ENCODE data around the gene RNH1.

RNH1 gene

DNA sequence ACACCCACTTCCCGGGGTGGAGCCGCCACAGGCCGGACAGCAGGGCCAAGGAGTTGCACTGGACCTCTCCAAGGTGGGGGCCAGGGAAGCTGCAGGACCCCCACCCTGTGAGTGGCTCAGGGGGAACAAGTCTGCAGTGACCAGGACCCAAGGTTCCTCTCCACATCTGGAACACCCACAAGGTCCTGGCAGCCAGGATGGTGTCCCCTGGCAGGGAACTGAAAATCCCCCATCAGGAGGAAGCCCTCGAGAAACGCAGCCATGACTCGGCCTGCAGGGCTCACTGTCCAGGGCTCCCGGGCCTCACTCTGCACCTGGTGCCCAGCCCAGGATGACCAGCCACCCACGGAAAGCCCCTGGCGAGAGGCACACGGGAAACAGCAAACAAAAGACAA is 11.5 kb downstream of the RNH1 start:
- Histone ChIP-seq H4K20me1 (ENCODE audit: low read depth, low read length) (no peaks in the 10 kb centered on the region), H3K27me3 (ENCODE audit: low read length) (no peaks in the 10 kb centered on the region), H3K9ac (ENCODE audit: low read length) (no peak overlapping the region), H3K79me2 (ENCODE audit: insufficient read depth, low read length) (no peaks in the 10 kb centered on the region), H3K4me2 (ENCODE audit: low read depth, low read length, poor library complexity, severe bottlenecking) (no peak overlapping the region), H3K36me3 (ENCODE audit: low read length) (no peaks in the 10 kb centered on the region), H3K9me2 (replicated peaks; ENCODE audit: insufficient read depth, low read length) (no peaks in the 10 kb centered on the region), H3K27ac (ENCODE audit: low read depth, low read length) (no peak overlapping the region), H3K9me3 (ENCODE audit: insufficient read depth, low read length) (no peaks in the 10 kb centered on the region), H3F3A (ENCODE audit: insufficient read depth) (0 out of 2 replicates have a peak, but pooled peaks cover 3% of the 10 kb centered on the region), H3K4me3 (ENCODE audit: insufficient read depth, low read length, poor library complexity, severe bottlenecking) (no peak overlapping the region), H2AFZ (ENCODE audit: low read depth, low read length, severe bottlenecking) (no peak overlapping the region)
- no peak for TF ChIP-seq EZH2phosphoT487 (conservative IDR thresholded peaks at IDR 0.05; ENCODE audit: low read length)
- TF ChIP-seq, protein P1, sequence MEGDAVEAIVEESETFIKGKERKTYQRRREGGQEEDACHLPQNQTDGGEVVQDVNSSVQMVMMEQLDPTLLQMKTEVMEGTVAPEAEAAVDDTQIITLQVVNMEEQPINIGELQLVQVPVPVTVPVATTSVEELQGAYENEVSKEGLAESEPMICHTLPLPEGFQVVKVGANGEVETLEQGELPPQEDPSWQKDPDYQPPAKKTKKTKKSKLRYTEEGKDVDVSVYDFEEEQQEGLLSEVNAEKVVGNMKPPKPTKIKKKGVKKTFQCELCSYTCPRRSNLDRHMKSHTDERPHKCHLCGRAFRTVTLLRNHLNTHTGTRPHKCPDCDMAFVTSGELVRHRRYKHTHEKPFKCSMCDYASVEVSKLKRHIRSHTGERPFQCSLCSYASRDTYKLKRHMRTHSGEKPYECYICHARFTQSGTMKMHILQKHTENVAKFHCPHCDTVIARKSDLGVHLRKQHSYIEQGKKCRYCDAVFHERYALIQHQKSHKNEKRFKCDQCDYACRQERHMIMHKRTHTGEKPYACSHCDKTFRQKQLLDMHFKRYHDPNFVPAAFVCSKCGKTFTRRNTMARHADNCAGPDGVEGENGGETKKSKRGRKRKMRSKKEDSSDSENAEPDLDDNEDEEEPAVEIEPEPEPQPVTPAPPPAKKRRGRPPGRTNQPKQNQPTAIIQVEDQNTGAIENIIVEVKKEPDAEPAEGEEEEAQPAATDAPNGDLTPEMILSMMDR (IDR thresholded peaks at IDR 0.05; ENCODE audit: insufficient read depth, low read length, poor library complexity, severe bottlenecking) = no peak

DNA sequence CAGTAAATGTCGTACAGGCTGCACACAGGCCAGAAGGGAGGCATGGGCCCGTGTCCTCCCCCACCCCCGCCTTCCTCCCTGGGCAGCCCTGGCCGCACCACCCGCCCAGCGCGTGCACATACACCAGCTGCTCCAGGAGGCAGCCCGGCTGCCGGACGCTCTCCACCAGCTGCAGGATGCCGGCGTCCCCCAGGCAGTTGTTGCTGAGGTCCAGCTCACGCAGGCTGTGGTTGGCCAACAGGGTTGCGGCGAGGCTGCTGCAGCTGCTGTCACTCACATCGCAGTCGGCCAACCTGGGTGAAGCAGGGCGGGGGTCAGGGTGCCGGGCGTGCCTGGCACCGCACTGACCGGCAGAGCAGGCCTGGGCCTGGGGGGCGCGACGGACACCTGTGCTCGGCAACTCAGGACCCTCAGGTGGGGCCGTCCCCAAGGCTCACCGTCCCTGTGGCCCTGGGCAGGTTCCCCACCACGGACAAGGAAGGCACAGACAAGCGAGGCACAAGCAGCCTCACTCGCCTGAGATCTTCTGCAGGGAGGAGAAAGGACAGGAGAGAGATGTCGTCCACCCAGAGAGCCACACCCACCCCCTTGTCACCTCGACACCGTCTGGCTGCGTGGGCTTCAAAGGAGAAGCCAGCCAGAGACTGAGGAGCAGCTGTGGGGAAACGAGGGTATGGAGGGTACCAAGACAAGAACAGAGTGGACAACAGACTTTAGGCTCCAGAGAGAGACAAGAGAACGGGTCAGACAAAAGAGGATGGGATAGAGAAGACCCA is 12.1 kb downstream of the RNH1 start:
- Histone ChIP-seq H3K4me3 (ENCODE audit: insufficient read depth, low read length, poor library complexity, severe bottlenecking) (no peak overlapping the region), H3F3A (ENCODE audit: insufficient read depth) (0 out of 2 replicates have a peak, but pooled peaks cover 3% of the 10 kb centered on the region), H2AFZ (ENCODE audit: low read depth, low read length, severe bottlenecking) (no peak overlapping the region), H3K36me3 (ENCODE audit: low read length) (no peaks in the 10 kb centered on the region), H3K9ac (ENCODE audit: low read length) (no peak overlapping the region), H3K9me3 (ENCODE audit: insufficient read depth, low read length) (no peaks in the 10 kb centered on the region), H3K4me2 (ENCODE audit: low read depth, low read length, poor library complexity, severe bottlenecking) (no peak overlapping the region), H4K20me1 (ENCODE audit: low read depth, low read length) (no peaks in the 10 kb centered on the region), H3K79me2 (ENCODE audit: insufficient read depth, low read length) (no peaks in the 10 kb centered on the region), H3K27me3 (ENCODE audit: low read length) (no peaks in the 10 kb centered on the region), H3K9me2 (replicated peaks; ENCODE audit: insufficient read depth, low read length) (no peaks in the 10 kb centered on the region), H3K27ac (ENCODE audit: low read depth, low read length) (no peak overlapping the region)
- TF ChIP-seq EZH2phosphoT487 (conservative IDR thresholded peaks at IDR 0.05; ENCODE audit: low read length) = no peak
- TF ChIP-seq, protein P1 (IDR thresholded peaks at IDR 0.05; ENCODE audit: insufficient read depth, low read length, poor library complexity, severe bottlenecking) = no peak

DNA sequence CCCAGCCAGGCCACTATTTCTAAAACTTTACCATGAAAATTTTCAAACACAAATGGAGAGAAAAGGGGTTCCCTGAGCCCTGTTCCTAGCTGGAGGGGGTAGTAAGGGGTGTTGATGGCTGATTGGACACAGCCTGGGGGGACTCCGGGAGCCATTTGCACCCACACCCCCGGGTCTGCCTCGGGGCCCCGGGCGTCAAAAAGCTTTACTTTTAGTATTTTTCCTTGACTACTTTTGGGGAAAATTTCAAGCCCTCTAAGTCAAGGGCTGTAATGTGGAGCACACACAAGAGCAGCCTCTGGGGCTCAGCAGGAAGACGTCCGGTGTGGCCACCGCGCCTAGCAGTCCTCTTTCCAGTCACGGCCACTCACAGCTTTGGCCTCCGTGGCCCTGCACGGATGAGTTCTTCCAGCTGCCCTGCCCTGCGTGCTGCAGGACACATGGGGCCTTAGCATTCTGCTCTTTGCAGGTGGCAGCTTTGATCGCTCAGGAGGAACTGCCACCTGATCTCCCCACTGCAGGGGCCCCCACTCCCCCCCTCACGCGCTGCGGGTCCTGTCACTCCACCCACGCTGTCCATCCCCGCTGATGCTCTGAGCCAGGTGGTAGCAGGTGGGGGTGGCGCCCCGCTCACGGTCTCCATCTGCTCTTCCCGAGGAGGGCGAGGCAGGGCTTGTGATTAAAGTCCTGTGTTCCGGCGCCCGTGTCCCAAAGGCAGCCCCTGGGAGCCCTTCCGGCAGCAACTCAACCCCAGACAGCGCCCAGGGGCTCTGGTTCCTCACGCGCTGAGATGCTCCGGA is 14.4 kb downstream of the RNH1 start:
- Histone ChIP-seq H4K20me1 (ENCODE audit: low read depth, low read length) (no peaks in the 10 kb centered on the region), H3K27ac (ENCODE audit: low read depth, low read length) (peak overlapping the region; percentile 49)

More for the DNA sequence above, 14.4 kb downstream of the RNH1 start:
- Histone ChIP-seq H3K9me3 (ENCODE audit: insufficient read depth, low read length) (no peaks in the 10 kb centered on the region), H3K79me2 (ENCODE audit: insufficient read depth, low read length) (no peaks in the 10 kb centered on the region), H3K9me2 (replicated peaks; ENCODE audit: insufficient read depth, low read length) (no peaks in the 10 kb centered on the region), H3K36me3 (ENCODE audit: low read length) (no peaks in the 10 kb centered on the region), H3F3A (ENCODE audit: insufficient read depth) (0 out of 2 replicates have a peak, but pooled peaks cover 3% of the 10 kb centered on the region), H3K4me3 (ENCODE audit: insufficient read depth, low read length, poor library complexity, severe bottlenecking) (no peak overlapping the region), H2AFZ (ENCODE audit: low read depth, low read length, severe bottlenecking) (no peak overlapping the region), H3K4me2 (ENCODE audit: low read depth, low read length, poor library complexity, severe bottlenecking) (peak overlapping the region; percentile 1), H3K9ac (ENCODE audit: low read length) (no peak overlapping the region), H3K27me3 (ENCODE audit: low read length) (no peaks in the 10 kb centered on the region)
- TF ChIP-seq, protein P1 (IDR thresholded peaks at IDR 0.05; ENCODE audit: insufficient read depth, low read length, poor library complexity, severe bottlenecking) = no peak
- no peak for TF ChIP-seq EZH2phosphoT487 (conservative IDR thresholded peaks at IDR 0.05; ENCODE audit: low read length)
